CD8-positive, alpha-beta memory T cell (primary cell): ENCODE data around the gene INHBC. TPM values are rescaled to one million over a fixed set of nuclear protein-coding genes. Genes with fewer than 3 reads are reported as not detected.
A peak's percentile ranks its signal among the peaks of the same experiment; 100 is the strongest.

Experiments
- CTCF ChIA-PET: fragments of 350-600 bp; sonication (Branson Sonifier 250); formaldehyde crosslinking; loops from one replicate; lab custom pipeline; 2021; ENCODE audit warnings: antibody characterized with exemption; lab: Charles Lee
- POLR2A ChIA-PET: fragments of 350-600 bp; sonication (Branson Sonifier 250); formaldehyde crosslinking; loops from one replicate; lab custom pipeline; 2021; ENCODE audit warnings: antibody characterized with exemption; lab: Charles Lee
- DNase-seq, 5 donors: peaks; one replicate each; pipeline versions ENCODE4 v3.0.0 to v3.0.0-alpha.2; 2020 to 2022; ENCODE audit warnings: mixed read lengths in 1 of 5
- H3K27ac ChIP-seq: one replicate; pipeline ENCODE4 v1.7.0; 2013; ENCODE audit warnings: low read depth, mild to moderate bottlenecking, low read length, moderate library complexity
- H3K27me3 ChIP-seq: 2 replicates; pipeline ENCODE4 v1.7.0; 2013; ENCODE audit warnings: low read length, mild to moderate bottlenecking; ENCODE audit not compliant: insufficient read depth, poor library complexity, severe bottlenecking
- H3K36me3 ChIP-seq: 2 replicates; pipeline ENCODE4 v1.7.0; 2013; ENCODE audit warnings: mild to moderate bottlenecking, low read length, moderate library complexity; ENCODE audit not compliant: insufficient read depth
- H3K4me1 ChIP-seq: 2 replicates; pipeline ENCODE4 v1.7.0; 2013; ENCODE audit warnings: mild to moderate bottlenecking, low read length, moderate library complexity; ENCODE audit not compliant: insufficient read depth
- H3K4me3 ChIP-seq: 2 replicates; pipeline ENCODE4 v1.7.0; 2013; ENCODE audit warnings: mild to moderate bottlenecking, low read length
- H3K9me3 ChIP-seq: 2 replicates; pipeline ENCODE4 v1.7.0; 2013; ENCODE audit warnings: mild to moderate bottlenecking, low read length
- H3K27ac Mint-ChIP-seq, 8 donors: one replicate each; pipeline ENCODE4 v1.8.0; 2020 to 2021; ENCODE audit warnings: mixed read lengths in 8 of 8, mild to moderate bottlenecking in 6 of 8, inconsistent platforms in 3 of 8, moderate library complexity in 3 of 8
- H3K27me3 Mint-ChIP-seq, 2 donors: one replicate each; pipeline ENCODE4 v1.8.0; 2020 to 2021; ENCODE audit warnings: mixed read lengths in 2 of 2, mild to moderate bottlenecking in 1 of 2, moderate library complexity in 1 of 2
- H3K36me3 Mint-ChIP-seq, 3 donors: one replicate each; pipeline ENCODE4 v1.8.0; 2020 to 2021; ENCODE audit warnings: mixed read lengths in 3 of 3, inconsistent platforms in 1 of 3, mild to moderate bottlenecking in 1 of 3
- H3K4me1 Mint-ChIP-seq, 3 donors: one replicate each; pipeline ENCODE4 v1.8.0; 2020 to 2021; ENCODE audit warnings: mixed read lengths in 3 of 3, inconsistent platforms in 1 of 3, mild to moderate bottlenecking in 1 of 3
- H3K4me3 Mint-ChIP-seq, 7 donors: one replicate each; pipeline ENCODE4 v1.8.0; 2020 to 2021; ENCODE audit warnings: mixed read lengths in 7 of 7, mild to moderate bottlenecking in 6 of 7, moderate library complexity in 4 of 7, inconsistent platforms in 2 of 7
- H3K9me3 Mint-ChIP-seq, 5 donors: one replicate each; pipeline ENCODE4 v1.8.0; 2020 to 2022; ENCODE audit warnings: mixed read lengths in 5 of 5, mild to moderate bottlenecking in 3 of 5, moderate library complexity in 2 of 5, inconsistent platforms in 1 of 5
- polyA plus RNA-seq: library from polyadenylated mRNA; unstranded; fragments of 300-500 nt; fragmentation: Illumina TruSeq; gene quantifications from one replicate; pipeline ENCODE4 v1.2.3, GENCODE V29; 2021
- total RNA-seq, 2 experiments: library from RNA; stranded (reverse); gene quantifications; one replicate each; pipeline ENCODE4 v1.2.3, GENCODE V29; 2021

INHBC gene
- total and polyA plus RNA-seq, 3 experiments from 2014 or later, result 0.11 TPM; not detected in 1

- peaks cover 12% of the 10 kb centered on the region for H3K4me1 ChIP-seq
- Mint-ChIP-seq H3K4me3 (peak overlapping the region in 4 of 7 donors; percentile 52 to 71 (median 65)), H3K4me1 (peaks cover 19 to 26% (median 20%) of the 10 kb centered on the region in 3 donors), H3K36me3 (peaks cover 0 to 5% (median 0%) of the 10 kb centered on the region in 3 donors), H3K9me3 (no peaks in the 10 kb centered on the region), H3K27ac (peak overlapping the region in 3 of 8 donors; percentile 68 to 84 (median 72)), H3K27me3 (peaks cover 3 to 9% of the 10 kb centered on the region in 2 donors)
- ChIA-PET POLR2A (interaction anchor here (0.5 kb wide), 1 partner anchor 33 kb away, joined by 3 read pairs; no protein-coding TSS in a partner anchor), CTCF (interaction anchor here (0.8 to 2.3 kb wide), 17 partner anchors 8 to 242 kb away, joined by 3 to 9 read pairs (median 3); partner anchors contain the start of gene ARHGAP9)
- no peak for DNase-seq
- no peaks in the 10 kb centered on the region for H3K36me3 ChIP-seq
- no peaks in the 10 kb centered on the region for H3K27me3 ChIP-seq
- H3K4me3 ChIP-seq, result no peak overlapping the region
- peak overlapping the region; percentile 31 for H3K27ac ChIP-seq
- H3K9me3 ChIP-seq, result no peaks in the 10 kb centered on the region
Measured at GRCh38 chr12:57455374-57456144, 21.0 kb downstream of the INHBC start.

- peak overlapping the region in 2 of 8 donors; percentile 72 to 84 for H3K27ac Mint-ChIP-seq
Measured at GRCh38 chr12:57456145-57456700, 21.6 kb downstream of the INHBC start.

GRCh38 chr12:57456737-57457490, 22.3 kb downstream of the INHBC start:
- Mint-ChIP-seq H3K27me3 (peaks cover 3 to 13% of the 10 kb centered on the region in 2 donors), H3K4me3 (peak overlapping the region in 1 of 7 donors; percentile 58), H3K9me3 (no peaks in the 10 kb centered on the region), H3K36me3 (peaks cover 0 to 7% (median 0%) of the 10 kb centered on the region in 3 donors), H3K4me1 (peaks cover 26 to 38% (median 33%) of the 10 kb centered on the region in 3 donors), H3K27ac (peak overlapping the region in 2 of 8 donors; percentile 33 to 62)
- Histone ChIP-seq H3K27me3 (peaks cover 7% of the 10 kb centered on the region), H3K9me3 (no peaks in the 10 kb centered on the region), H3K4me3 (no peak overlapping the region), H3K27ac (no peak overlapping the region), H3K4me1 (peaks cover 24% of the 10 kb centered on the region), H3K36me3 (no peaks in the 10 kb centered on the region)
- DNase-seq, result no peak
- CTCF ChIA-PET, result interaction anchor here (1.1 to 7.3 kb wide), 6 partner anchors 9 to 243 kb away, joined by 3 to 167 read pairs (median 8); partner anchors contain the start of gene ARHGAP9
- POLR2A ChIA-PET, result no interaction called here

More at GRCh38 chr12:57456145-57456700, 21.6 kb downstream of the INHBC start:
- Mint-ChIP-seq H3K4me3 (peak overlapping the region in 5 of 7 donors; percentile 52 to 71 (median 64)), H3K36me3 (peaks cover 0 to 5% (median 0%) of the 10 kb centered on the region in 3 donors), H3K27me3 (peaks cover 3 to 9% of the 10 kb centered on the region in 2 donors), H3K4me1 (peaks cover 21 to 31% (median 26%) of the 10 kb centered on the region in 3 donors), H3K9me3 (no peaks in the 10 kb centered on the region)
- peaks cover 6% of the 10 kb centered on the region for H3K27me3 ChIP-seq
- DNase-seq, result peak in 2 of 5 donors; percentile 33 to 59
- no peaks in the 10 kb centered on the region for H3K9me3 ChIP-seq
- POLR2A ChIA-PET, result no interaction called here
- H3K4me1 ChIP-seq, result peaks cover 19% of the 10 kb centered on the region
- CTCF ChIA-PET, result interaction anchor here (1.0 to 2.3 kb wide), 15 partner anchors 8 to 243 kb away, joined by 3 to 9 read pairs (median 3); partner anchors contain the start of gene ARHGAP9
- H3K4me3 ChIP-seq, result no peak overlapping the region
- no peaks in the 10 kb centered on the region for H3K36me3 ChIP-seq
- no peak overlapping the region for H3K27ac ChIP-seq

- H3K27ac ChIP-seq, result peak overlapping the region; percentile 63
- Mint-ChIP-seq H3K36me3 (peaks cover 0 to 9% (median 0%) of the 10 kb centered on the region in 3 donors), H3K4me3 (peak overlapping the region; percentile 93 to 98 (median 97)), H3K9me3 (no peaks in the 10 kb centered on the region), H3K27ac (peak overlapping the region; percentile 91 to 98 (median 97)), H3K4me1 (peaks cover 33 to 47% (median 41%) of the 10 kb centered on the region in 3 donors), H3K27me3 (peaks cover 6 to 20% of the 10 kb centered on the region in 2 donors)
- H3K9me3 ChIP-seq, result no peaks in the 10 kb centered on the region
- no peak for DNase-seq
- H3K27me3 ChIP-seq, result peaks cover 7% of the 10 kb centered on the region
- ChIA-PET CTCF (interaction anchor here (0.6 to 7.3 kb wide), 49 partner anchors 10 to 283 kb away, joined by 3 to 167 read pairs (median 3); partner anchors contain the start of genes ARHGAP9, B4GALNT1, DCTN2 and DDIT3), POLR2A (interaction anchor here (1.0 to 2.1 kb wide), 4 partner anchors 18 to 162 kb away, joined by 4 to 7 read pairs (median 6); partner anchors contain the start of genes ARHGAP9 and R3HDM2)
- peaks cover 33% of the 10 kb centered on the region for H3K4me1 ChIP-seq
- H3K36me3 ChIP-seq, result no peaks in the 10 kb centered on the region
- H3K4me3 ChIP-seq, result peak overlapping the region; percentile 92
Measured at GRCh38 chr12:57458665-57459054, 24.1 kb downstream of the INHBC start.

- peak overlapping the region; percentile 63 for H3K27ac ChIP-seq
- CTCF ChIA-PET, result interaction anchor here (0.7 to 7.3 kb wide), 46 partner anchors 10 to 283 kb away, joined by 3 to 167 read pairs (median 4); partner anchors contain the start of genes ARHGAP9, B4GALNT1, DCTN2 and DDIT3
- Mint-ChIP-seq H3K4me1 (peaks cover 33 to 50% (median 41%) of the 10 kb centered on the region in 3 donors), H3K36me3 (peaks cover 0 to 9% (median 0%) of the 10 kb centered on the region in 3 donors), H3K9me3 (no peaks in the 10 kb centered on the region), H3K4me3 (peak overlapping the region; percentile 93 to 98 (median 97)), H3K27me3 (peaks cover 6 to 22% of the 10 kb centered on the region in 2 donors), H3K27ac (peak overlapping the region; percentile 91 to 98 (median 97))
- peak; percentile 82 to 96 (median 92) for DNase-seq
- no peaks in the 10 kb centered on the region for H3K9me3 ChIP-seq
- H3K27me3 ChIP-seq, result peaks cover 7% of the 10 kb centered on the region
- H3K4me3 ChIP-seq, result peak overlapping the region; percentile 92
- POLR2A ChIA-PET, result interaction anchor here (0.6 to 2.1 kb wide), 5 partner anchors 18 to 161 kb away, joined by 3 to 7 read pairs (median 5); partner anchors contain the start of genes ARHGAP9 and R3HDM2
- no peaks in the 10 kb centered on the region for H3K36me3 ChIP-seq
- H3K4me1 ChIP-seq, result peaks cover 33% of the 10 kb centered on the region
Measured at GRCh38 chr12:57459055-57459749, 24.6 kb downstream of the INHBC start.

GRCh38 chr12:57459750-57460467, 25.3 kb downstream of the INHBC start, which contains the start of gene GLI1:
Gene GLI1 (plus strand): TSS chr12:57459785. CDS start chr12:57463692, 3,907 bp downstream.
- H3K27me3 ChIP-seq, result peaks cover 7% of the 10 kb centered on the region
- H3K4me3 Mint-ChIP-seq, result peak within 1 kb of the TSS; percentile 93 to 98 (median 97)
- peak within 1 kb of the TSS; percentile 92 for H3K4me3 ChIP-seq
- peaks cover 33% of the 10 kb centered on the region for H3K4me1 ChIP-seq
- POLR2A ChIA-PET, result interaction anchor here (0.6 to 4.4 kb wide), 7 partner anchors 11 to 161 kb away, joined by 3 to 20 read pairs (median 4); partner anchors contain the start of genes ARHGAP9 and DCTN2
- no peaks in the 10 kb centered on the region for H3K36me3 ChIP-seq
- DNase-seq, result peak in 1 of 5 donors; percentile 25
- no peaks in the 10 kb centered on the region for H3K9me3 Mint-ChIP-seq
- peaks cover 0 to 9% (median 0%) of the 10 kb centered on the region in 3 donors for H3K36me3 Mint-ChIP-seq
- peak within 1 kb of the TSS; percentile 63 for H3K27ac ChIP-seq
- peak within 1 kb of the TSS; percentile 91 to 98 (median 97) for H3K27ac Mint-ChIP-seq
- H3K9me3 ChIP-seq, result no peaks in the 10 kb centered on the region
- peaks cover 6 to 22% of the 10 kb centered on the region in 2 donors for H3K27me3 Mint-ChIP-seq
- CTCF ChIA-PET, result interaction anchor here (0.9 to 7.3 kb wide), 27 partner anchors 9 to 282 kb away, joined by 3 to 167 read pairs (median 5); partner anchors contain the start of genes ARHGAP9, DCTN2, DDIT3 and OS9
- peaks cover 33 to 52% (median 41%) of the 10 kb centered on the region in 3 donors for H3K4me1 Mint-ChIP-seq
